Small intestine (tissue), 7 donors: ENCODE measurements around the gene CTR9. TPM values are rescaled to one million over a fixed set of nuclear protein-coding genes. Genes with fewer than 3 reads are reported as not detected.
A peak's percentile ranks its signal among the peaks of the same experiment; 100 is the strongest.

Source experiments
- DNase-seq, 2 donors: peaks; one replicate each; pipeline versions ENCODE4 v3.0.0 to v3.0.0-alpha.2; 2013
- FAIRE-seq: peaks from 2 replicates; lab custom pipeline; 2012; peaks lifted over from hg19 to GRCh38; lab: Jason Lieb, UNC
- H3K27ac ChIP-seq, 3 donors: one replicate each; pipeline ENCODE4 v1.5.1; 2013; ENCODE audit warnings: low read length in 2 of 3, mild to moderate bottlenecking in 2 of 3, control low read depth in 1 of 3, inconsistent platforms in 1 of 3, low read depth in 1 of 3, moderate library complexity in 1 of 3
- H3K27me3 ChIP-seq, 3 donors: one replicate each; pipeline ENCODE4 v1.6.1; 2013; ENCODE audit warnings: low read length in 3 of 3, inconsistent platforms in 1 of 3; ENCODE audit not compliant: control insufficient read depth in 3 of 3, insufficient read depth in 3 of 3
- H3K36me3 ChIP-seq, 3 donors: one replicate each; pipeline ENCODE4 v1.6.1; 2013; ENCODE audit warnings: low read length in 3 of 3, inconsistent platforms in 1 of 3, low read depth in 1 of 3, mild to moderate bottlenecking in 1 of 3, moderate library complexity in 1 of 3; ENCODE audit not compliant: control insufficient read depth in 3 of 3, insufficient read depth in 2 of 3
- H3K4me1 ChIP-seq, 3 donors: one replicate each; pipeline ENCODE4 v1.6.1; 2013; ENCODE audit warnings: low read length in 2 of 3, inconsistent platforms in 1 of 3, low read depth in 1 of 3, mild to moderate bottlenecking in 1 of 3, moderate library complexity in 1 of 3; ENCODE audit not compliant: control insufficient read depth in 3 of 3, insufficient read depth in 2 of 3
- H3K4me3 ChIP-seq, 3 donors: one replicate each; pipeline ENCODE4 v1.5.1; 2013; ENCODE audit warnings: low read length in 3 of 3, control low read depth in 1 of 3, inconsistent platforms in 1 of 3, low read depth in 1 of 3, mild to moderate bottlenecking in 1 of 3, moderate library complexity in 1 of 3
- H3K9me3 ChIP-seq, 2 donors: one replicate each; pipeline ENCODE4 v1.6.1; 2013; ENCODE audit warnings: low read depth in 1 of 2, low read length in 1 of 2; ENCODE audit not compliant: control insufficient read depth in 2 of 2, insufficient read depth in 1 of 2
- WGBS, 3 donors: extraction: QIAGEN DNeasy Blood & Tissue Kit; methylation state at CpG; one replicate each; pipeline ENCODE4 v1.1.7; 2013; 5-methylcytosine and 5-hydroxymethylcytosine counted together
- polyA plus RNA-seq, 4 donors: library from polyadenylated mRNA; stranded (reverse) in 3 of 4; unstranded in 1 of 4; fragments of 200-250 nt in 3 of 4; fragments of 120-200 nt in 1 of 4; gene quantifications; one replicate each; pipeline versions ENCODE4 v1.2.1 to v1.2.3, GENCODE V29; 2013
- donor health status: healthy with polysubstance abuse.
- donor health status: control.
- donor health status: control.
- donor health status: Bipolar disorder and iron deficiency.
- donor health status: healthy.

Gene CTR9
- polyA plus RNA-seq, 4 donors = 14.1 to 44.7 (median 16.5) TPM

GRCh38 chr11:10823152-10823579 is 72.1 kb downstream of the CTR9 start:
- WGBS, 3 donors = 4 to 34% (median 26%) methylated on average over 2 of the region's 2 CpGs
- peak; percentile 25 to 31 for DNase-seq
- no peaks in the 10 kb centered on the region for H3K27me3 ChIP-seq
- no peaks in the 10 kb centered on the region for H3K9me3 ChIP-seq
- H3K36me3 ChIP-seq = no peaks in the 10 kb centered on the region
- H3K4me3 ChIP-seq = no peak overlapping the region
- FAIRE-seq = no peak
- H3K4me1 ChIP-seq = peaks cover 0 to 9% (median 3%) of the 10 kb centered on the region in 3 donors
- H3K27ac ChIP-seq = peak overlapping the region in 2 of 3 donors; percentile 4 to 32

- no peaks in the 10 kb centered on the region for H3K27me3 ChIP-seq
- H3K9me3 ChIP-seq = no peaks in the 10 kb centered on the region
- H3K4me3 ChIP-seq = no peak overlapping the region
- peaks cover 0 to 16% (median 3%) of the 10 kb centered on the region in 3 donors for H3K4me1 ChIP-seq
- WGBS, 3 donors = 57 to 77% (median 61%) methylated on average over 3 of the region's 3 CpGs
- DNase-seq (no peak), FAIRE-seq (no peak)
- H3K27ac ChIP-seq = no peak overlapping the region
- no peaks in the 10 kb centered on the region for H3K36me3 ChIP-seq
These were observed 73.8 kb downstream of the CTR9 start for GRCh38 chr11:10824888-10825287.

- no peaks in the 10 kb centered on the region for H3K9me3 ChIP-seq
- no peak for FAIRE-seq
- H3K27ac ChIP-seq = no peak overlapping the region
- no peak overlapping the region for H3K4me3 ChIP-seq
- WGBS, 3 donors = 52 to 71% (median 59%) methylated on average over 2 of the region's 2 CpGs
- peak; percentile 61 to 67 for DNase-seq
- no peaks in the 10 kb centered on the region for H3K36me3 ChIP-seq
- peaks cover 0 to 16% (median 0%) of the 10 kb centered on the region in 3 donors for H3K4me1 ChIP-seq
- H3K27me3 ChIP-seq = no peaks in the 10 kb centered on the region
These were observed 77.4 kb downstream of the CTR9 start for GRCh38 chr11:10828402-10828801.

GRCh38 chr11:10829139-10829538 is 78.1 kb downstream of the CTR9 start:
- Histone ChIP-seq H3K36me3 (no peaks in the 10 kb centered on the region), H3K27me3 (no peaks in the 10 kb centered on the region), H3K4me3 (no peak overlapping the region), H3K27ac (no peak overlapping the region), H3K9me3 (no peaks in the 10 kb centered on the region), H3K4me1 (peaks cover 0 to 13% (median 0%) of the 10 kb centered on the region in 3 donors)
- no peak for DNase-seq
- FAIRE-seq = no peak
- 89 to 95% (median 93%) methylated on average over 4 of the region's 4 CpGs for WGBS, 3 donors

Other genes starting within 250 kb of the CTR9 start
- 10 to 100 TPM; 13.2 to 35.6 (median 20.0) TPM for gene RNF141, start 210.1 kb upstream of the CTR9 start, polyA plus RNA-seq
- gene LYVE1, start 182.6 kb upstream of the CTR9 start, polyA plus RNA-seq = 100 to 1,000 TPM in 1 of 4 donors, 10 to 100 TPM in 1, 1 to 10 TPM in 2; 1.1 to 119 (median 16.4) TPM
- gene IRAG1, start 57.5 kb upstream of the CTR9 start, polyA plus RNA-seq = 1 to 10 TPM in 3 of 4 donors, under 1 TPM in 1; 0.45 to 9.0 (median 3.0) TPM
- 100 to 1,000 TPM; 208 to 449 (median 245) TPM for gene EIF4G2, start 57.7 kb downstream of the CTR9 start, polyA plus RNA-seq
- gene ZBED5, start 106.8 kb downstream of the CTR9 start, polyA plus RNA-seq = 10 to 100 TPM; 11.9 to 54.2 (median 17.1) TPM